Astrocyte (in vitro differentiated cells and primary cell): ENCODE results near the gene NME5. TPM values are rescaled to one million over a fixed set of nuclear protein-coding genes. Genes with fewer than 3 reads are reported as not detected.

Source experiments
- DNase-seq: peaks from one replicate; pipeline ENCODE4 v3.0.0-alpha.2; 2010; ENCODE audit warnings: low read depth
- FAIRE-seq: peaks from 2 replicates; lab custom pipeline; 2011; peaks lifted over from hg19 to GRCh38; lab: Jason Lieb, UNC
- H2AFZ ChIP-seq: 2 replicates; pipeline ENCODE4 v1.6.0; 2012; ENCODE audit warnings: low read depth, low read length, inconsistent platforms
- H3K27ac ChIP-seq: 2 replicates; pipeline ENCODE4 v1.5.1; 2011; ENCODE audit warnings: low read depth, low read length, inconsistent platforms
- H3K27me3 ChIP-seq: 2 replicates; pipeline ENCODE4 v1.6.0; 2011; ENCODE audit warnings: low read length, inconsistent platforms; ENCODE audit not compliant: insufficient read depth
- H3K36me3 ChIP-seq: 2 replicates; pipeline ENCODE4 v1.5.1; 2011; ENCODE audit warnings: low read length, inconsistent platforms; ENCODE audit not compliant: insufficient read depth
- H3K4me1 ChIP-seq: 2 replicates; pipeline ENCODE4 v1.5.1; 2011; ENCODE audit warnings: low read length, inconsistent platforms; ENCODE audit not compliant: insufficient read depth
- H3K4me2 ChIP-seq: 2 replicates; pipeline ENCODE4 v1.6.0; 2012; ENCODE audit warnings: low read length, inconsistent platforms
- H3K4me3 ChIP-seq: 2 replicates; pipeline ENCODE4 v1.5.1; 2011; ENCODE audit warnings: low read depth, mild to moderate bottlenecking, low read length, inconsistent platforms; ENCODE audit not compliant: insufficient read depth
- H3K79me2 ChIP-seq: 2 replicates; pipeline ENCODE4 v1.6.0; 2012; ENCODE audit warnings: mild to moderate bottlenecking, low read length, inconsistent platforms; ENCODE audit not compliant: insufficient read depth
- H3K9ac ChIP-seq: 2 replicates; pipeline ENCODE4 v1.6.0; 2012; ENCODE audit warnings: mild to moderate bottlenecking, low read length, inconsistent platforms
- H3K9me3 ChIP-seq: 2 replicates; pipeline ENCODE4 v1.5.1; 2012; ENCODE audit warnings: low read depth, mild to moderate bottlenecking, low read length, inconsistent platforms; ENCODE audit not compliant: insufficient read depth
- H4K20me1 ChIP-seq: 2 replicates; pipeline ENCODE4 v1.6.0; 2012; ENCODE audit warnings: low read length, inconsistent platforms; ENCODE audit not compliant: insufficient read depth
- H3K27ac Mint-ChIP-seq: one replicate; pipeline ENCODE4 v1.8.0; 2021; ENCODE audit warnings: mild to moderate bottlenecking, mixed read lengths; ENCODE audit not compliant: unreplicated experiment
- H3K27me3 Mint-ChIP-seq: one replicate; pipeline ENCODE4 v1.8.0; 2021; ENCODE audit warnings: low read depth, mixed read lengths; ENCODE audit not compliant: unreplicated experiment
- H3K36me3 Mint-ChIP-seq: one replicate; pipeline ENCODE4 v1.8.0; 2021; ENCODE audit warnings: low read depth, mixed read lengths; ENCODE audit not compliant: unreplicated experiment
- H3K4me1 Mint-ChIP-seq: one replicate; pipeline ENCODE4 v1.8.0; 2021; ENCODE audit warnings: low read depth, mixed read lengths; ENCODE audit not compliant: unreplicated experiment
- H3K4me3 Mint-ChIP-seq: one replicate; pipeline ENCODE4 v1.8.0; 2021; ENCODE audit warnings: mild to moderate bottlenecking, moderate library complexity, mixed read lengths; ENCODE audit not compliant: unreplicated experiment
- H3K9me3 Mint-ChIP-seq: one replicate; pipeline ENCODE4 v1.8.0; 2021; ENCODE audit warnings: mild to moderate bottlenecking, mixed read lengths; ENCODE audit not compliant: unreplicated experiment
- EZH2 ChIP-seq: IDR thresholded peaks from 2 replicates; pipeline ENCODE4 v1.6.1; 2012; ENCODE audit warnings: mild to moderate bottlenecking, low read length, inconsistent platforms; ENCODE audit not compliant: insufficient read depth
- total RNA-seq: library from RNA; stranded (reverse); gene quantifications from 2 replicates; pipeline ENCODE4 v1.2.1, GENCODE V29; 2021
- TF ChIP-seq, protein P1 (sequence below): IDR thresholded peaks from 2 replicates; pipeline ENCODE4 v1.5.1; 2011; ENCODE audit warnings: low read depth, mild to moderate bottlenecking, inconsistent platforms, low read length, moderate library complexity; ENCODE audit not compliant: insufficient read depth

NME5 gene
- total RNA-seq, 1 donor from 2014 or later, result 3.2 TPM

DNA sequence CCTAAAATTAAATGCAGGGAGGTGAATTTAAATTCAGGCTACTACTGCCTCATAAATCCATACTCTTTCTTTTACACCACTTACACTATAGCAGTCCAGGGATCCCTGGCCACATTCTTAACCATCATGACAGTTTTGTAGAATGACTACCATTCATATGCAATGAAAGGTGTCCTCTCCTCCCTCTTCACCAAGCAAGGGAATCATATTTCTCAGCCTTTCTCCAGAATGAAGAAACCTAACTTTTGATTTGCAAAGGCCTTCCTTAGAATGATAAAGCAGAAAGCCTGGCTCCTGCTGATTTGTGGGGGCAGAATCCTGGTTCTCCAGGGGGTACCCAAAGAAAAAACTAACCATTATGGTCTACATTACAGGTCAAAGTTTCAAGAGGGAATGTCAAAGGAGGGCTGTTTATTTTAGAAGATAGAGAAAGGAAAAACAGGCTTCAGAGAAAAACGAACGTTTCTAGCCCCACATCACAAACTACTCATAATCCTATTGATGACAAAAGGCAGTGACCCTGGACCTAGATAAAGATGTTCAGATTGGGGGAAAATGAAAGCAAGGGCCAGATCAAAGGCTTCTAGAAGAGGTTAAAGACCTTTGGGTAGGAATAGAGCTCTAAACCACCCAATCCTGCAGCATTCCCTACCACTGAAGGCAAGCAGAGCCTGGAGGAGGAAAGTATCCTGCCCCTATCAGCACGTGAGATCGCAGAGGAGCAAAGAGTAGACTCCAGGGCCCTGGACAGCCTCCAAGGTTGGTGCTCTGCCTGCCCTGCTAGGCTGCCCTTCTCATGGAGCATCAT is 43.9 kb downstream of the NME5 start:
- Histone ChIP-seq H4K20me1 (no peaks in the 10 kb centered on the region), H3K36me3 (no peaks in the 10 kb centered on the region), H3K9me3 (no peaks in the 10 kb centered on the region), H3K4me3 (no peak overlapping the region), H2AFZ (no peak overlapping the region), H3K79me2 (no peaks in the 10 kb centered on the region), H3K27me3 (peaks cover 19% of the 10 kb centered on the region), H3K4me2 (no peak overlapping the region), H3K27ac (no peak overlapping the region), H3K9ac (no peak overlapping the region), H3K4me1 (no peaks in the 10 kb centered on the region)
- TF ChIP-seq, protein P1, sequence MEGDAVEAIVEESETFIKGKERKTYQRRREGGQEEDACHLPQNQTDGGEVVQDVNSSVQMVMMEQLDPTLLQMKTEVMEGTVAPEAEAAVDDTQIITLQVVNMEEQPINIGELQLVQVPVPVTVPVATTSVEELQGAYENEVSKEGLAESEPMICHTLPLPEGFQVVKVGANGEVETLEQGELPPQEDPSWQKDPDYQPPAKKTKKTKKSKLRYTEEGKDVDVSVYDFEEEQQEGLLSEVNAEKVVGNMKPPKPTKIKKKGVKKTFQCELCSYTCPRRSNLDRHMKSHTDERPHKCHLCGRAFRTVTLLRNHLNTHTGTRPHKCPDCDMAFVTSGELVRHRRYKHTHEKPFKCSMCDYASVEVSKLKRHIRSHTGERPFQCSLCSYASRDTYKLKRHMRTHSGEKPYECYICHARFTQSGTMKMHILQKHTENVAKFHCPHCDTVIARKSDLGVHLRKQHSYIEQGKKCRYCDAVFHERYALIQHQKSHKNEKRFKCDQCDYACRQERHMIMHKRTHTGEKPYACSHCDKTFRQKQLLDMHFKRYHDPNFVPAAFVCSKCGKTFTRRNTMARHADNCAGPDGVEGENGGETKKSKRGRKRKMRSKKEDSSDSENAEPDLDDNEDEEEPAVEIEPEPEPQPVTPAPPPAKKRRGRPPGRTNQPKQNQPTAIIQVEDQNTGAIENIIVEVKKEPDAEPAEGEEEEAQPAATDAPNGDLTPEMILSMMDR, result no peak
- TF ChIP-seq EZH2, result no peak
- H3K9me3 Mint-ChIP-seq, result peaks cover 2% of the 10 kb centered on the region
- DNase-seq (no peak), FAIRE-seq (no peak)
- peaks cover 42% of the 10 kb centered on the region for H3K27me3 Mint-ChIP-seq
- H3K27ac Mint-ChIP-seq, result no peak overlapping the region
- H3K4me1 Mint-ChIP-seq, result peaks cover 5% of the 10 kb centered on the region
- no peaks in the 10 kb centered on the region for H3K36me3 Mint-ChIP-seq
- H3K4me3 Mint-ChIP-seq, result no peak overlapping the region

DNA sequence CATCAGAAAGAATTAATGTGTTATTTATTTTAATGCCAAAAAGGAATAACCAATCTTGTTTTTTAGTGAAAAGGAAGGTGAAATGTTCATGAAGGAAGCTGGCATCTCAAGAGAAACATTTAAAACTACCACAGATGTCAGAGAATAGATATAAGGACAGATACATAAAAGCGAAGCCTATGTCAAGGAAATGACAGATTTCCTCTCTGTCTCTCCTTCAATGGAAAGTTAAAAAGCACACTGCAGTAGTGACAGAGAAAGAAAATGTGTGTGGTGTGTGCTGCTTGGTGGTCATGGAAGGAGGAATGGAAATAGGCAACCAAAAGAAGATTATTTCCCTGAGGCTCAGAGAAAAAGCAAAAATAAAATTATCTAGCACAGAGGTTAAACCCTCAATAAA is 46.2 kb downstream of the NME5 start:
- TF ChIP-seq, protein P1, result no peak
- TF ChIP-seq EZH2, result no peak
- Mint-ChIP-seq H3K27me3 (peaks cover 56% of the 10 kb centered on the region), H3K4me1 (peaks cover 5% of the 10 kb centered on the region), H3K27ac (no peak overlapping the region), H3K9me3 (peaks cover 2% of the 10 kb centered on the region), H3K4me3 (no peak overlapping the region), H3K36me3 (no peaks in the 10 kb centered on the region)
- DNase-seq, result no peak
- Histone ChIP-seq H3K9ac (no peak overlapping the region), H3K79me2 (no peaks in the 10 kb centered on the region), H3K36me3 (no peaks in the 10 kb centered on the region), H3K4me3 (no peak overlapping the region), H3K9me3 (no peaks in the 10 kb centered on the region), H3K4me2 (no peak overlapping the region), H3K27me3 (peaks cover 21% of the 10 kb centered on the region), H2AFZ (no peak overlapping the region), H3K27ac (no peak overlapping the region), H4K20me1 (no peaks in the 10 kb centered on the region), H3K4me1 (no peaks in the 10 kb centered on the region)
- no peak for FAIRE-seq

DNA sequence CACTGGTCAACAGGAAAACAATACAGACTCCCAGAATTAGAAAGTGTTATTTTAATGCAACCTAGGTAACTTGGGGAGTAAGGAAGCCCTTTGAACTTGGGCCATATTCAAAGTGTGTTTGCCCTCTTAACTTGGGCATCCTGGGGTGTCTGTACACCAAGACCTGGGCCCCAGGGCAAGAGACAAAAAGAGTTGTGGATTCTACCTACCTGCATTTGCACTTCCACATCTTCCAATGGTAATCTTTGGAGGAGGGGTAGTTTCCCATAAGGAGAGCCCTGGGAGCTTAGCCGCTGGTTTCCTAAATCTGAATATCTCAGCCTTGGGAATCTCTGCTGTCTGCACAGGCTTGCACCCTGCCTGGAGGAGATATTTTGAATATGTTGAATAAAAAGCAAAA is 46.9 kb downstream of the NME5 start:
- H3K36me3 Mint-ChIP-seq, result no peaks in the 10 kb centered on the region
- Histone ChIP-seq H3K27me3 (peaks cover 21% of the 10 kb centered on the region), H3K4me2 (no peak overlapping the region), H3K9me3 (no peaks in the 10 kb centered on the region), H3K4me3 (no peak overlapping the region), H3K79me2 (no peaks in the 10 kb centered on the region), H4K20me1 (no peaks in the 10 kb centered on the region), H3K36me3 (no peaks in the 10 kb centered on the region), H3K9ac (no peak overlapping the region), H2AFZ (no peak overlapping the region), H3K4me1 (no peaks in the 10 kb centered on the region), H3K27ac (no peak overlapping the region)
- H3K9me3 Mint-ChIP-seq, result peaks cover 2% of the 10 kb centered on the region
- FAIRE-seq, result no peak
- H3K4me3 Mint-ChIP-seq, result no peak overlapping the region
- no peak overlapping the region for H3K27ac Mint-ChIP-seq
- TF ChIP-seq, protein P1, result no peak
- TF ChIP-seq EZH2, result no peak
- no peak for DNase-seq
- peaks cover 5% of the 10 kb centered on the region for H3K4me1 Mint-ChIP-seq
- peaks cover 58% of the 10 kb centered on the region for H3K27me3 Mint-ChIP-seq
